Measurements from ENCODE around the gene CACNB2.

Gene CACNB2

DNA sequence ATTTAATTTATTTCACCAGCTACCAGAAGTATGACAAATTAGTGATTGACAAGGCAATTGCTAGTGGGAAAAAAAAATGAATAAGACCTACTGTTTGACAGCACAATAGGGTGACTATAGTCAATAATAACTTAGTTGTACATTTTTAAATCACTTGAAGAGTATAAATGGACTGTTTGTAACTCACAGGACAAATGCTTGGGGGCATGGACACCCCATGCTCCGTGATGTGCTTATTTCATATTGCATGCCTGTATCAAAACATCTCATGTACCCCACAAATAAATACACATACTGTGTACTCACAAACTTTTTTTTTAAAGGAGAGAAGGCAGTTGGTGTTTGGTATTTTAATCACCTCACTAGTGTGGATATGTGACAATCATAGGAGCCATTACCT lies 181.1 kb downstream of the CACNB2 start:
- no peaks in the 10 kb centered on the region for H3K4me1 ChIP-seq (ENCODE audit: low read length)
- no peaks in the 10 kb centered on the region for H3K36me3 ChIP-seq (replicated peaks; ENCODE audit: low read depth, low read length)
- no peaks in the 10 kb centered on the region for H3K79me2 ChIP-seq (ENCODE audit: low read length)
- no peak overlapping the region for H3K4me2 ChIP-seq (ENCODE audit: low read length)
- no peaks in the 10 kb centered on the region for H3K27me3 ChIP-seq (ENCODE audit: low read depth, low read length)
- H3K27ac ChIP-seq (ENCODE audit: low read length): no peak overlapping the region
- no peak overlapping the region for H2AFZ ChIP-seq (ENCODE audit: low read depth, low read length)
- no peaks in the 10 kb centered on the region for H4K20me1 ChIP-seq (ENCODE audit: insufficient read depth, low read length)
- H3K9me3 ChIP-seq (ENCODE audit: insufficient read depth, low read length): no peaks in the 10 kb centered on the region
- H3K4me3 ChIP-seq (ENCODE audit: low read length): no peak overlapping the region
- no peak for TF ChIP-seq EZH2phosphoT487 (IDR thresholded peaks at IDR 0.05; ENCODE audit: low read depth)
- TF ChIP-seq, protein P1, sequence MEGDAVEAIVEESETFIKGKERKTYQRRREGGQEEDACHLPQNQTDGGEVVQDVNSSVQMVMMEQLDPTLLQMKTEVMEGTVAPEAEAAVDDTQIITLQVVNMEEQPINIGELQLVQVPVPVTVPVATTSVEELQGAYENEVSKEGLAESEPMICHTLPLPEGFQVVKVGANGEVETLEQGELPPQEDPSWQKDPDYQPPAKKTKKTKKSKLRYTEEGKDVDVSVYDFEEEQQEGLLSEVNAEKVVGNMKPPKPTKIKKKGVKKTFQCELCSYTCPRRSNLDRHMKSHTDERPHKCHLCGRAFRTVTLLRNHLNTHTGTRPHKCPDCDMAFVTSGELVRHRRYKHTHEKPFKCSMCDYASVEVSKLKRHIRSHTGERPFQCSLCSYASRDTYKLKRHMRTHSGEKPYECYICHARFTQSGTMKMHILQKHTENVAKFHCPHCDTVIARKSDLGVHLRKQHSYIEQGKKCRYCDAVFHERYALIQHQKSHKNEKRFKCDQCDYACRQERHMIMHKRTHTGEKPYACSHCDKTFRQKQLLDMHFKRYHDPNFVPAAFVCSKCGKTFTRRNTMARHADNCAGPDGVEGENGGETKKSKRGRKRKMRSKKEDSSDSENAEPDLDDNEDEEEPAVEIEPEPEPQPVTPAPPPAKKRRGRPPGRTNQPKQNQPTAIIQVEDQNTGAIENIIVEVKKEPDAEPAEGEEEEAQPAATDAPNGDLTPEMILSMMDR (IDR thresholded peaks at IDR 0.05; ENCODE audit: low read depth, low read length): no peak
- no peak overlapping the region for H3K9ac ChIP-seq (ENCODE audit: low read length)

DNA sequence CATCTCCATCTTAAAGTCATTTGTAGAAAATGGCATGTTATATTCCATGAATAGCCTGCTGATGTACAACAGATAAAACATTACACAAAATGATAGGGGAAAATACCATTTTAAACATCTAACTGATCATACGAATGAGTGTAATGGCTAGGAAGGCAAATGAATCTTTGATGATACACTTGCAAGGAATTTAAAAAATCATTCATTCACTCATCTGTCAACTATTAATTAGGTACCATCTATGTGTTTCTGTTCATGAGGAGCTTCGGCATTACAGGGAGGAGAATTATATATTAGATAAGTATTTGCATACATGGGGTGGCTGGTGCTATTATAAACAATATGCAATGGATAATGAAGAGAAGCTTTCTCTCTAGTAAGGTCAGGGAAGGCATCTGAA lies 183.7 kb downstream of the CACNB2 start:
- H3K9ac ChIP-seq (ENCODE audit: low read length): no peak overlapping the region
- no peaks in the 10 kb centered on the region for H3K36me3 ChIP-seq (replicated peaks; ENCODE audit: low read depth, low read length)
- H3K79me2 ChIP-seq (ENCODE audit: low read length): no peaks in the 10 kb centered on the region
- H2AFZ ChIP-seq (ENCODE audit: low read depth, low read length): no peak overlapping the region
- no peaks in the 10 kb centered on the region for H3K27me3 ChIP-seq (ENCODE audit: low read depth, low read length)
- H3K9me3 ChIP-seq (ENCODE audit: insufficient read depth, low read length): no peaks in the 10 kb centered on the region
- H3K4me1 ChIP-seq (ENCODE audit: low read length): no peaks in the 10 kb centered on the region
- no peak overlapping the region for H3K4me2 ChIP-seq (ENCODE audit: low read length)
- TF ChIP-seq, protein P1 (IDR thresholded peaks at IDR 0.05; ENCODE audit: low read depth, low read length): no peak
- TF ChIP-seq EZH2phosphoT487 (IDR thresholded peaks at IDR 0.05; ENCODE audit: low read depth): no peak
- H3K27ac ChIP-seq (ENCODE audit: low read length): no peak overlapping the region
- H4K20me1 ChIP-seq (ENCODE audit: insufficient read depth, low read length): no peaks in the 10 kb centered on the region
- H3K4me3 ChIP-seq (ENCODE audit: low read length): no peak overlapping the region

DNA sequence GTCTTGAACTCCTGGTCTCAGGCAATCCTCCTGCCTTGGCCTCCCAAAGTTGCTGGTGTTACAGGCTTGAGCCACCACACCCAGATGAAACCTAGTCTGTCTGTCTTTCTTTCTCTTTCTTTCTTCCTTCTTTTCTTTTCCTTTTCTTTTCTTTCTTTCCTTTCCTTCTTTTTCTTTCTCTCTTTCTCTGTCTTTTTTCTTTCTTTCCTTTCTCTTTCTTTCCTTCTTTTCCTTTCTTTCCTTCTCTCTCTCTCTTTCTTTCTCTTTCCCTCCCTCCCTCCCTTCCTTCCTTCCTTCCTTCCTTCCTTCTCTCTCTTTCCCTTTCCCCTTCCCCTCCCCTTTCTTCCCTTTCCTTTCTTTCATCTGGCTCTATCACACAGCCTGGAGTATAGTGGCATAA lies 185.2 kb downstream of the CACNB2 start:
- H4K20me1 ChIP-seq (ENCODE audit: insufficient read depth, low read length): no peaks in the 10 kb centered on the region
- H3K4me2 ChIP-seq (ENCODE audit: low read length): no peak overlapping the region
- H3K79me2 ChIP-seq (ENCODE audit: low read length): no peaks in the 10 kb centered on the region
- H3K36me3 ChIP-seq (replicated peaks; ENCODE audit: low read depth, low read length): no peaks in the 10 kb centered on the region
- no peak overlapping the region for H3K9ac ChIP-seq (ENCODE audit: low read length)
- no peak overlapping the region for H3K27ac ChIP-seq (ENCODE audit: low read length)
- no peak for TF ChIP-seq EZH2phosphoT487 (IDR thresholded peaks at IDR 0.05; ENCODE audit: low read depth)
- TF ChIP-seq, protein P1 (IDR thresholded peaks at IDR 0.05; ENCODE audit: low read depth, low read length): no peak
- no peak overlapping the region for H2AFZ ChIP-seq (ENCODE audit: low read depth, low read length)
- H3K27me3 ChIP-seq (ENCODE audit: low read depth, low read length): no peaks in the 10 kb centered on the region
- no peaks in the 10 kb centered on the region for H3K9me3 ChIP-seq (ENCODE audit: insufficient read depth, low read length)
- no peaks in the 10 kb centered on the region for H3K4me1 ChIP-seq (ENCODE audit: low read length)
- H3K4me3 ChIP-seq (ENCODE audit: low read length): no peak overlapping the region

DNA sequence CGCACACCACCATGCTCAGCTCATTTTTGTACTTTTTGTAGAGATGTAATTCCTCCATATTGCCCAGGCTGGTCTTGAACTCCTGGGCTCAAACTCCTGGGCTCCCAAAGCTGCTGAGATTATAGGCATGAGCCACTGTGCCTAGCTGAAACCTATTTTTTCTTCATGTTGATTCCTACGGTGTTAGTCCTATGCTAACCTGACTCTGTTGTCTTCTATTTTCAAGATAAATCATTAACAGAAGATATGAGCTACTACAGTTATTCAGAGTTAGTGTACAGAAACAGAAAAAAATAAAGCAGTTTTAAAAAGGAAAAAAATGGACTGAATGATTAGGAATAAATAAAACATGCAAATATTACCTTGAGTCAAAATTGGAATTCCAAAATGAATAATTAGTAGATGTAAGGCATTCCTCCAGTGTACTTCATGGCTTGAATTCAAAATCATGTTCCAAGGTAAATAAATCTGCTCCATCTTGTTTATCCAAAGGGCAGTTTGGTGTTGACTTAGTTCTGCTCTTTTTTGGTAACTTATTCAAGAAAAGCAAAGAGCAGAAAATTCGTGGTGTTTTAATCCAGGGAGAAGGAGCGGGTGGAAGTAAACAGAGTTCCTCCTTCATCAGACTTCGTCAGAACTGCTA lies 185.8 kb downstream of the CACNB2 start:
- H3K27ac ChIP-seq (ENCODE audit: low read length): no peak overlapping the region
- H3K4me1 ChIP-seq (ENCODE audit: low read length): no peaks in the 10 kb centered on the region
- H3K9me3 ChIP-seq (ENCODE audit: insufficient read depth, low read length): no peaks in the 10 kb centered on the region
- H3K36me3 ChIP-seq (replicated peaks; ENCODE audit: low read depth, low read length): no peaks in the 10 kb centered on the region
- H3K79me2 ChIP-seq (ENCODE audit: low read length): no peaks in the 10 kb centered on the region
- TF ChIP-seq EZH2phosphoT487 (IDR thresholded peaks at IDR 0.05; ENCODE audit: low read depth): no peak
- TF ChIP-seq, protein P1 (IDR thresholded peaks at IDR 0.05; ENCODE audit: low read depth, low read length): no peak
- no peak overlapping the region for H3K9ac ChIP-seq (ENCODE audit: low read length)
- H2AFZ ChIP-seq (ENCODE audit: low read depth, low read length): no peak overlapping the region
- H4K20me1 ChIP-seq (ENCODE audit: insufficient read depth, low read length): no peaks in the 10 kb centered on the region
- no peaks in the 10 kb centered on the region for H3K27me3 ChIP-seq (ENCODE audit: low read depth, low read length)
- H3K4me2 ChIP-seq (ENCODE audit: low read length): no peak overlapping the region
- no peak overlapping the region for H3K4me3 ChIP-seq (ENCODE audit: low read length)
